HG02981 (cell line): ENCODE measurements around the gene MCUR1.

Experiments
- ATAC-seq: cut with Tn5 transposase; IDR thresholded peaks from one replicate; pipeline ENCODE4 v1.9.1; 2021; ENCODE audit warnings: mild to moderate bottlenecking, moderate library complexity; ENCODE audit not compliant: unreplicated experiment

The MCUR1 gene

DNA sequence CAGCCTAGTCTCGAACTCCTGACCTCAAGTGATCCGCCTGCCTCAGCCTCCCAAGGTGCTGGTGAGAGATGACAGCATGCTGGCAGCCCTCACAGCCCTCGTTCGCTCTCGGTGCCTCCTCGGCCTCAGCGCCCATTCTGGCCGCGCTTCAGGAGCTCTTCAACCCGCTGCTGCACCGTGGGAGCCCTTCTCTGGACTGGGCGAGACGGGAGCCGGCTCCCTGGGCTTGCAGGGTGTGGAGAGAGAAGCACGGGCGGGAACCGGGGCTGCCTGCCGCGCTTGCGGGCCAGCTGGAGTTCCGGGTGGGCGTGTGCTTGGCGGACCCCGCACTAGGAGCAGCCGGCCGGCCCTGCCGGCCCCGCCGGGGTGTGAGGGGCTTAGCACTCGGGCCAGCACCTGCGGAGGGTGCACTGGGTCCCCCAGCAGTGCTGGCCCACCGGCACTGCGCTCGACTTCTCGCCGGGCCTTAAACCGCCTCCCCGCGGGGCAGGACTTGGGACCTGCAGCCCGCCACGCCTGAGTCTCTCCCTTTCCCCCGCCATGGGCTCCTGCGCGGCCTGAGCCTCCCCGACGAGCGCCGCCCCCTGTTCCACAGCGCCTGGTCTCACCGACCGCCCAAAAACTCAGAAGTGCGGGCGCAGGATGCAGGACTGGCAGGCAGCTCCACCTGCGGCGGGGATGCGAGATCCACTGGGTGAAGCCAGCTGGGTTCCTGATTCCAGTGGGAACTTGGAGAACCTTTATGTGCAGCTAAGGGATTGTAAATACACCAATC lies 71.2 kb downstream of the MCUR1 start:
- ATAC-seq: no peak

- no peak for ATAC-seq
Observed at GRCh38 chr6:13741365-13741764, 73.0 kb downstream of the MCUR1 start.
